Activated naive CD4-positive, alpha-beta T cell treated with anti-CD3 and anti-CD28 coated beads, Interleukin-2, amount 50 U/mL, for 16 hours (primary cell): ENCODE data around the gene TTC31.

Experiments
- DNase-seq: peaks from one replicate; pipeline ENCODE4 v3.0.0-alpha.2; 2020

Gene TTC31

DNA sequence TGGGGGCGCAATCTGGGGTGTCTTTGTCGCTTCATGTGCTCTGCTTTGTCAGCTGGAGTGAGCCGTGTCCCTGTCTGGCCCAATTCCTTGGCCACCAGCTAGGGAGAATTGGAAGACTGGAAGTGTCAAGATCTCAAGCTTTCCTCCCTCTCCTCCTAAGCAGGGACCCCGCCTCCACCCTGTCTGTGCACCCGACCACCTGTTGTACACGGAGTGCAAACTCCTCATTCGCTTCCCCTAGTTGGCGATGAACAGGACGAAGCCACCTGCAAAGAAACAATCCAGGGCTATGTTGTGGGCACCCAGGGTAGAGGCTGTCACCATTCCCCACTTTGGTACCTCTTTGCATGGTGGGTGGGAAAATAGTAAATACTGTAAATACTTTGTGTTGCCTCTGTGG lies 44.9 kb downstream of the TTC31 start:
- DNase-seq = no peak

DNA sequence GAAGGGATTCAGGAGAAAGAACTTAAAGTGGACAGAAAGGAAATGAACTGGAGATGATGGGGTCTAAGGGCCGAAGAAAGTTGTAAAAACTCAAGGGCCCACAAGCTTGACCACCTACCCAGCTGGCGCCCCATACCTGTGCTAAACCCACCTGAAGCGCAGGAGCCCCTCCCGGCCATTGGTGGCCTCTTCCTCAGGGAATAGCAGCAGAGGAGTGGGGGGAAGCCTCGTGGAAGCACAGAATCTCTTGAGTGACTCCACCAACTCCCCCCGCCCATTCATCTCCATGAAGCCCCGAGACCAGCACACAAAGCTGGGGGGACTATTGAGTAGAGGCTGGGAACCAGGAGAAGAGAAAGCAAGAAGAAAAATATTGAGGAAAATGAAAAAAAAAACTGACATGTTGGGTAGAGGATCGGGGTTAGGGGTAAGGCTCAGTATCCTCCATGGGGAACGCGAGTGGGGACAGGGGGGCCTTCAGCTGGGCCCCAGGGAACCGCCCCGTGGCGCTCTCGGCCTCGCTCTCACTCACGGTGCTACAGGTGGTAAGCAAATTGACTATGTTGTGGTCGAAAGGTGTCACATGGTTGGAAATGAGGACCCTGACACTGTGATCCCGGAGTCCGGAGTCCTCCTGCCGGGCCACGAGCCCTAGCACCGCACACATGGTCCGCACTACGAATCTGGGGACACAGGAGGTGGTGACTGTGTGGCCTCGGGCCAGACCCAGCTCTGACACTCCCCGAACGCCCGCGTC lies 45.9 kb downstream of the TTC31 start:
- DNase-seq = peak; percentile 23

DNA sequence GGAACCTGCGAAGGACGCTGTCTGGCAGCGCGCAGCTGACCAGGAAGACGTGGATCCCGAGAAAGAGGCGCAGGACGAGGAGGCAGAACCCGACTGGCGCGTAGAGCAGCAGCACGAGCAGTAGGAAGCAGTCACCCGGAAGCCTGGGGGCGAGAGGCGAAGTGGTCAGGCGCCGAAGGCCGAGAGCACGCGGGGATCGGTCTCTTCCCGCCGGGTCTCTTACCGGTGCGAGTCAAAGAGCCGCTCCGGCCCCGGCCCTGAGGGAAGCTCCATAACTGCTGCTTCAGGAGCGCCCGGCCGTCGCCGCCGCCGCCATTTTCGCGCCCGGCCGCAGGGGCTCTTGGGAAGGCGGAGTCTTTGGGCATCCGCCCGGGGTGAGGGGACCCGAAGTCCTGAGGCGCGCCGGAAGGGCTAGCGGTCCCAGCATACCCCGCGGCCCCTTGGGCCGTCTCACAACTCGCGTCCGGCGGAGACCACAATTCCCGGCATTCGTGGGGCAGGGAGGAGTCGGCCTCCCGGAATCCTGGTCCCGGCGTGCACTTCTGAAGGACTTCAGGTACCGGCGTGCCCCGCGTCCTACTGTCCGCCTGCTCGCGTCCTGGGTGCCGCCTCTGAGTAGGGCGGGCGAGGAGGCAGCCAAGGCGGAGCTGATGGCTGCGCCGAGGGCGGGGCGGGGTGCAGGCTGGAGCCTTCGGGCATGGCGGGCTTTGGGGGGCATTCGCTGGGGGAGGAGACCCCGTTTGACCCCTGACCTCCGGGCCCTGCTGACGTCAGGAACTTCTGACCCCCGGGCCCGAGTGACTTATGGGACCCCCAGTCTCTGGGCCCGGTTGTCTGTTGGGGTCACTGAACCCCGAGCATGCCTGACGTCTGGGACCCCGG lies 46.7 kb downstream of the TTC31 start, which contains the start of the genes AUP1 and HTRA2:
Gene AUP1 (minus strand): TSS at position 350 of the 882 bp plus-strand sequence. CDS start 77 bp downstream, at position 273.
Gene HTRA2 (plus strand): TSS at position 577 of the 882 bp plus-strand sequence. CDS start 74 bp downstream, at position 651.
- DNase-seq = peak; percentile 89

DNA sequence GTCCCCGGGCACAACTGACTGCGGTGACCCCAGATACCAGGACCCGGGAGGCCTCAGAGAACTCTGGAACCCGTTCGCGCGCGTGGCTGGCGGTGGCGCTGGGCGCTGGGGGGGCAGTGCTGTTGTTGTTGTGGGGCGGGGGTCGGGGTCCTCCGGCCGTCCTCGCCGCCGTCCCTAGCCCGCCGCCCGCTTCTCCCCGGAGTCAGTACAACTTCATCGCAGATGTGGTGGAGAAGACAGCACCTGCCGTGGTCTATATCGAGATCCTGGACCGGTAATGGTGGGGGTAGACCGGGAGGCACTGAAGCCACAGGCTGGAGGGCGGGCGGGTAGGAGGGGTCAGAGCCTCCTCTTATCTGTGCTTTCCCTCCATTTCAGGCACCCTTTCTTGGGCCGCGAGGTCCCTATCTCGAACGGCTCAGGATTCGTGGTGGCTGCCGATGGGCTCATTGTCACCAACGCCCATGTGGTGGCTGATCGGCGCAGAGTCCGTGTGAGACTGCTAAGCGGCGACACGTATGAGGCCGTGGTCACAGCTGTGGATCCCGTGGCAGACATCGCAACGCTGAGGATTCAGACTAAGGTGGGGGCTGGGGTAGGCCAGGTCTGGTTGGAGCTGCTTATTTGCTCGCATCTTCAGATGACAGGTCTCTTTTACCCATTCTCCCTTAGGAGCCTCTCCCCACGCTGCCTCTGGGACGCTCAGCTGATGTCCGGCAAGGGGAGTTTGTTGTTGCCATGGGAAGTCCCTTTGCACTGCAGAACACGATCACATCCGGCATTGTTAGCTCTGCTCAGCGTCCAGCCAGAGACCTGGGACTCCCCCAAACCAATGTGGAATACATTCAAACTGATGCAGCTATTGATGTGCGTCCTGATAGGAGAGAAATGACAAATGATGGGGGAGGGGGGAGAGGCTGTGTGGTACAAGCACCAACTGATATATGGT lies 47.6 kb downstream of the TTC31 start:
- peak; percentile 38 for DNase-seq

DNA sequence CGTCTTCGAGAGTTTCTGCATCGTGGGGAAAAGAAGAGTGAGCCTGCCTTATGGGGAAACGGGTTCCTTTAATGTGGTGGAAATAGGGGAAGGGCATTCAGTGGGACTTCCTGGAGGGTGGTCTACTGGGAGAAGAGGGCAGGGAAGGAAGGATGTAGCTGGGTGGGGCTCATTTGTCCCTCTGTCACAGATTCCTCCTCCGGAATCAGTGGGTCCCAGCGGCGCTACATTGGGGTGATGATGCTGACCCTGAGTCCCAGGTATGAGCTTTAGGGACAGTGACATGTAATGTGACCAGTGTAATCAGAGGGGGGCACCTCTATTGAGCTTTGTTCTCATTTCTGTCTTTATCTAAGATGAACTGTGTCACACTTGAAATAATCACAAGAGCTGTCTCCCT lies 48.8 kb downstream of the TTC31 start:
- no peak for DNase-seq

DNA sequence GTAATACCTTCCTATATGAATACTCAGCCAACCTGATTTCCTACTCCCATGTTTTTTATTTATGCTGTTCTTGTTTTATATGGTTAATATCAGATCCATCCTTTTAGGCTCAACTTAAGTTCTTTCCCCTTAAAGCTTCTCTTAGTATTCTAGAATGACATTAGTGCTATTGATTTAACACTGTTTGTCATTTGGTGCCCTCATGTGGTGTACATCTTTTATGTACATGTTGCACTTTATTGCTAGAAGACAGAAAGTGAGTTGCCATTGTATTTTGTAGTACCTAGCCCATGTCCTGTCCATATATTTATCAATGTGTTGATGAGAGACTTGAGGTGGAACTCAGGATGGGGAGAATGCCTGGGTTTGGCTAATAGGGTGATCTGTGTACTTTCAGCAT lies 49.3 kb downstream of the TTC31 start:
- no peak for DNase-seq

DNA sequence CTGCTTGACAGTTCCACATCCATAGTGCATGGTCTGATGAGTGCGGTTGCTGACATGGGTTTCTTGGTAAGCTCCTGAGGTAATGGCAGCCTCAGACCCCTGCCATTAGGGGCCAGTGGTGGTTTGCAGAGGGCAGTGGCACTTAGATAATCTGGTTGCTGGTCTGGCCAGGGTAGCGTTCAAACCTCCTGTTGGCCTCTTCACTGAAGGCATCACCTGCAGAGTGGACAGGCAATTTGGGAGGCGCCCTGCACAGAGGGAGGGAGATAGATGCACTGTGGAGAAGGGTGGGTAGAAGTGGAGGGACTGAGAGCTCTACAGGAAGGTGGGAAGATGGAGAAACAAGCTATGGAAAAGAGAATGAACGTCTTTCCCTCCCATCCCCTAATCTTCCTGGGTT lies 50.6 kb downstream of the TTC31 start:
- no peak for DNase-seq

DNA sequence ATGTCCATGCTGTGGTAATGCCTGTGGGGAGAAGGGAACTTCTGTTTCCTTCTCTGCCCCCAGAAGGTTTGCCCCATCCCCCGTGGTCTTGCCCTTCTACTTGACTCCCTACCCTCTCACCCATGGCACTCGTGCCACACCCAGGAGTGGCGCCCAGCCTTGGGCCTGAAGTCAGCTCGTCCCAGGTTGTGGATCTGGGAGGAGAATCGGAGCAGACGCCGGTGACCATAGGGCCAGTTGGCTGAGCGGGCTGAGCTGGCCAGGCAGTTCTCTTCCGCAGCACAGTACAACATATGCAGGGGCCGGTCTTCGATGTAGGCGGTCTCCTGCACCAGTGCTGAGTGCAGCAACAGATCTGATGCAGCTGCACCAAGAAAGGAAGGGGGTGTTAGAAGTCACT lies 51.5 kb downstream of the TTC31 start:
- no peak for DNase-seq

DNA sequence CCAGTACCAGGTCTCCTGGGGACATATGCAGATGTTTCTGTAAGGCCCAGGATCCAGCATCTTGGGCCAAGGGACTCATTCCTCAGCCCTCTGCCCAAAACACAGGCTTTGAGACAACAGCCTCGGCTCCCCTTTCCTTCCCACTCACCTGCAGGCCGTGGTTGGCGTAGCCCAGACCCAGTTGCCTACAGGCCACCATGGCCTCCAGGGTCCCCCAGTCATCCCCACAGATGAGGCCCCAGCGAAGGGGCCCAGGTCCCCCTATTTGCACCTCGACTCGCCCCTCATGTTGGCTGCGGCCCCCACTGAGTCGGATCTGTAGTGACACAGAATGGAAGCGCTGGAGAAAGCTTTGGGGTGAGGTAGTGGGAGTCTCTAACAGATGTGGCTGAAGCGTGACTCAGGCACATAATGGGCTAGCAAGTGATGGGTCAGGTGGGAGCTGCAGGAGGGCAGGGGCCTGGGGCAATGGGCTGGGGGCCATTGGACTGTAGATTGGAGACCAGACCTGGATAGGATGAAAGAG lies 52.6 kb downstream of the TTC31 start:
- DNase-seq = no peak

DNA sequence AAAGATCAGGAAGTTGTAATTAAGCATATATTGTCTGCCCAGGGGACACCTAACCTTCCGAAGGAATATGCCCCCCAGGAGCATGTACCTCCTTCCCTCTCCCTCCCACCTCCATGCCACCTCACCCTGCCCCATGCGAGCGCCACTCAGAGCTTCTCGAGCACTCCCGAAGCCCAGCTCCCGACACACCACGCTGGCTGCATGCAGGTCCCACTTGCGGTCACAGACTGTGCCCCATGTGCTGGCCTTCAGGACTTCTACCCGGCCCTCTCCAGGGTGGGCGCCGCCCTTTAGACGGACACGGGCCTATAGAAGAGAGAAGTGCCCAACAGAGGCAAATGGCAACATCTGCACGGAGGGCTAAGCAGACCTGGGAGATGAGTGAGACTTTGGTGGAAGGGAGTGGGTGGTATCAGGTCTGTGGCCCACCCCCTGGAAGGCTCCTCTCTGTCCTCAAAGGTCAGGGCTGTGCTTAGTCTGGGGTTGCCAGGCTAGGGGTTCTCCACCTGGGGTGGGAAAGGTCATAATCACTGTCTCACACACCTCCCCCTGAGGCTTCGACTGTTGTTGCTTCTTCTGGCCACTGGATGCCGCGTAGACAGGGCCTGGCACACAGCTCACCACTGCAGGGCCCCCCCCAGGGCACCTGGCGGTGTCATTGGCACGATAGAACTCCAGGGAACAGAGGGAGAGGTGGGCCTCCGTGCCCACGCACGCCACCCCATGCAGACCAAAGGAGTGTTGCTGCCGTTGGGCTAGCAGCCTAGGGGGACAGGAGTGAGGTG lies 53.5 kb downstream of the TTC31 start:
- DNase-seq = no peak

DNA sequence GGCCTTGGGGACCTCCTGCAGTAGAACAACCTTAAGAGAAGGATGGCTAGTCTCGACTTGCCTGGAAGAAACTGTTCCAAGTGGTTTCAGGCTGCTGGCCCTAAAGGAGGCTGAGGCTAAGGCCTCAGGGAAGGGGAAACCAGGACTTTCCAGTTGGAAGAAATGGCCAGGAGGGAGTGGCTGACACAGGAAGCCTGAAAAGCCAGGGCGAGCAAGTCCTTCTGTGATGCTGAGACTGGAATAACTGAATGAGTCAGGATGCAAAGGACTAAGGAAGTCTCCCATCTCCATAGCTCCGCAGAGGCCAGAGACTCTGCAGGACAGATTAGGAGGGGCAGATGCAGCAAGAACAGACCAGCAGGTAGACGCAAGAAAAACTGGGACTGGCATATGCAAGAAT lies 54.3 kb downstream of the TTC31 start:
- DNase-seq = no peak

DNA sequence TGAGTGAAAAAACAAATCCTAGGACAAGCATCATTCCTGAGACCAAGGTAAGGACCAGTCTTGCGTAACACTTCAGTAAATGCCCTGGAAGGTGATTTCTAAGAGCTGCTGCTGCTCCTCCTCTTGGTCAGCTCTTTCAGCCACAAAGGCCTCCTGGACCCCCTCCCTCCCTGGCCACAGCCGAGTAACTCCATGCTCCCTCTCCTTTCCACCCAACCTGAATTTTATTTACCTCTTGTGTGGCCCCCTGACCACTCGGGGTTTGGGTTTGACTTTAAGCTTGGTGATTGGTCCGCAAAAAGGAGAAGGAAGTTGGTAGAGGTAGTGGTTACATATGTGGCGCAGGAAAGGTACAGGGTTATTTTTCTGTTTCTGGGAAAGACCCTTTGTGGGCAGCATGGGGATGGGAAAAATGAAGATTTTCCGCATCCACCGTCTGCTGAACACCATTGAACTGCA lies 56.0 kb downstream of the TTC31 start:
- no peak for DNase-seq

DNA sequence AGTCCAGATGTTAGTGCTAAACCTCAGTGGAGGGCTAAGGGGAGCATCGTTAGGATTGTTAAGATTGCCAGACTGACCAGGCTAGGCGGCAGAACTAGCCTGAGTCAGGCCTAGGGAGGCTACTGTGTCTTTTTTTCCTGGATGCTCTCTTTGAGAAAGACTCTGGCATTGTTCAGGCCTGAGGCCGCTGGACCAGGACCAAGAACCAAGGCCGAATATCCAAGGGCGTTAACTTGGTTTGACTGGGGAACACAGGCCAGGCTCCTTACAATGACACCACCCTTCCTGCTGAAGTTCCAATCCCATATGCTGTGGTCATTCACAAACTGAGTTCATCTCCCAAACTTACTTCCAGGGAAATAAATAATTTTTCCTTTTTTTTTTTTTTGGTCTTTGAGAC lies 57.4 kb downstream of the TTC31 start:
- DNase-seq = no peak

DNA sequence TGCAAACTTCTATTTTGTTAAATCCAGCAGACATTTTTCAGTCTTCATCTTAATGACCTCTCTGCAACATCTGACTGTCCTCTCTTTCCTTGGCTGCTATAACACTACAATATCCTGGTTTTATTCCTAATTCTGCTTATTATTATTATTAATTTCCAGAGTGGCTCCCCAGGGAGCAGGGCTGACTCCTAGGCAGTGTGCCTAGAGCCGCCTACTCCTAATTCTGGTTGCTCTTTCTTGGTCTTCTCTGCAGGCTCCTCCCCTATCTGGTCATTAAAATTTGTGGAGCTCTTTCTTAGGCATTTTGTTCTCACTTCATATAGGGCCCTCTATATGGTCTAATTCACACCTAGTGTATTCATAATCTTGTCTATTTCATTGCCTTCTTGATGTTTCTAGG lies 60.1 kb downstream of the TTC31 start:
- DNase-seq = no peak
